ENCODE measurements around the gene GRB7. TPM values are rescaled to one million over a fixed set of nuclear protein-coding genes. Genes with fewer than 3 reads are reported as not detected.
A peak's percentile ranks its signal among the peaks of the same experiment; 100 is the strongest.
"Not testable (repeated sequence)": the region's sequence is repeated elsewhere in the genome, so short reads cannot be mapped to it uniquely, and the experiment has no call there.

GRB7 gene
- total RNA-seq = 1 to 10 TPM; 1.3 to 2.5 TPM
- long read RNA-seq, partial matches to known transcripts = 2 of 5 reads
- long read RNA-seq, other reads (novel, unspliced or antisense) = 3 of 5 reads

GRCh38 chr17:39737760-39738567 lies at the start of gene GRB7:
GRB7 (plus strand) TSS chr17:39737938; CDS start chr17:39742302, 4,364 bp downstream.
- ATAC-seq (peak; percentile 42 to 66), DNase-seq (peak; percentile 41)

GRCh38 chr17:39688475-39688835 lies 49.3 kb upstream of the GRB7 start:
- DNase-seq = no peak
- ATAC-seq = no peak
- intact Hi-C loops (cut with DNase I) = no loop called here

More at GRCh38 chr17:39737760-39738567, at the start of gene GRB7:
- intact Hi-C loops (cut with DNase I) = no loop called here

- intact Hi-C loops (cut with DNase I) = no loop called here
- ATAC-seq (no peak), DNase-seq (no peak)
These were observed 48.8 kb upstream of the GRB7 start for GRCh38 chr17:39688945-39689344.

- ATAC-seq (no peak), DNase-seq (no peak)
- intact Hi-C loops (cut with DNase I) = no loop called here
These were observed 43.1 kb upstream of the GRB7 start for GRCh38 chr17:39694593-39694992.

GRCh38 chr17:39695089-39695474 lies 42.7 kb upstream of the GRB7 start:
- intact Hi-C loops (cut with DNase I) = no loop called here
- ATAC-seq (no peak), DNase-seq (no peak)

- intact Hi-C loops (cut with DNase I) = no loop called here
- DNase-seq (no peak), ATAC-seq (no peak)
These were observed 41.0 kb upstream of the GRB7 start for GRCh38 chr17:39696731-39697130.

- ATAC-seq (no peak), DNase-seq (no peak)
- intact Hi-C loops (cut with DNase I) = no loop called here
These were observed 39.8 kb upstream of the GRB7 start for GRCh38 chr17:39697961-39698360.

GRCh38 chr17:39699157-39699817 lies 38.5 kb upstream of the GRB7 start:
- DNase-seq; intact Hi-C loops (cut with DNase I); ATAC-seq: not testable (repeated sequence)

GRCh38 chr17:39699818-39700147 lies 38.0 kb upstream of the GRB7 start, which contains the start of gene ERBB2:
ERBB2 (plus strand) TSS chr17:39700064; CDS start chr17:39700239, 175 bp downstream.
- peak; percentile 89 to 92 for ATAC-seq
- DNase-seq = peak; percentile 81
- intact Hi-C loops (cut with DNase I) = no loop called here

GRCh38 chr17:39700148-39700987 lies 37.4 kb upstream of the GRB7 start:
- ATAC-seq = peak; percentile 48 to 64
- peak; percentile 31 for DNase-seq
- intact Hi-C loops (cut with DNase I) = no loop called here

- intact Hi-C loops (cut with DNase I) = no loop called here
- DNase-seq (no peak), ATAC-seq (no peak)
These were observed 36.5 kb upstream of the GRB7 start for GRCh38 chr17:39701012-39701783.

GRCh38 chr17:39701784-39702422 lies 35.8 kb upstream of the GRB7 start:
- no peak for DNase-seq
- intact Hi-C loops (cut with DNase I) = no loop called here

GRCh38 chr17:39702901-39703893 lies 34.5 kb upstream of the GRB7 start:
- no peak for DNase-seq
- ATAC-seq = peak; percentile 1 to 10
- intact Hi-C loops (cut with DNase I) = no loop called here

More at GRCh38 chr17:39701784-39702422, 35.8 kb upstream of the GRB7 start:
- no peak for ATAC-seq

GRCh38 chr17:39703913-39704312 lies 33.8 kb upstream of the GRB7 start:
- ATAC-seq (no peak), DNase-seq (no peak)
- intact Hi-C loops (cut with DNase I) = no loop called here

- ATAC-seq (peak; percentile 3 to 33), DNase-seq (no peak)
- intact Hi-C loops (cut with DNase I) = no loop called here
These were observed 32.8 kb upstream of the GRB7 start for GRCh38 chr17:39704821-39705551.

- DNase-seq = no peak
- intact Hi-C loops (cut with DNase I) = no loop called here
- ATAC-seq = peak; percentile 12 to 55
These were observed 31.9 kb upstream of the GRB7 start for GRCh38 chr17:39705786-39706348.
